Epithelial cell of esophagus (primary cell): ENCODE measurements around the gene GALNT16.

Source experiments
- DNase-seq: peaks from one replicate; pipeline ENCODE4 v3.0.0; 2010; ENCODE audit warnings: low read depth
- H3K4me3 ChIP-seq: 2 replicates; pipeline ENCODE4 v1.5.1; 2011; ENCODE audit warnings: mild to moderate bottlenecking, low read length, control low read depth
- TF ChIP-seq, protein P1 (sequence below): IDR thresholded peaks from 2 replicates; pipeline ENCODE4 v1.5.1; 2011; ENCODE audit warnings: low read depth, mild to moderate bottlenecking, low read length, control low read depth, inconsistent platforms; ENCODE audit not compliant: insufficient read depth; ENCODE audit errors: missing control alignments

The GALNT16 gene

DNA sequence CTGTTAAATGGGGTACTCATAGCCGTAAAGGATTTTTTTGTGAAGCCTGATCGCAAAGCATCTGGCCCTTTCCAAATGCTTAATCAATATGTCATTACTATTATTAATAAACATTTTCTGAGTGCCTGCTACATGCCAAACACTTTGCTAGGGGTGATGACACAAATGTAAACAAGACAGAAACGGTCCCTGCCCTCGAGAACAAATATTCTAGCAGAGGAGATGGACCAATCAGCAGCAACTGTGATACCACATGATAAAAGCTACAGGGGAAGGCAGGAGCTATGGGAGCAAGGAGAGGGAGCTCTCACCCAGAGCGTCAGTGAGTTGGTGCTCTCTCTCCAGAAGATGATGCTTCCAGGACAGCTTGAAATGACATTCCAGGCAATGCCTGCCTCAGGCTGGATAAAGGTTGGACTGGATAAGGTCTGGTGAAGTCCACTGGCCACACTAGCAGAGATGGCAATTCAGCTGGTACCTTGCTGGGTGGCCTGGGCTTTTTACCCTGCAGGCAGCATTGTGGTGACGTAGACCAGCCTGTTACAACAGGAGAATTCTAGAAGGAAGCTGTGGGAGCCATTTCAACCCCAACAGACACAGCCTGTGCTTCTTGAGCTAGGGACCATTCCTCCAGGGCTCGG, 97.1 kb downstream of the GALNT16 start:
- TF ChIP-seq, protein P1, sequence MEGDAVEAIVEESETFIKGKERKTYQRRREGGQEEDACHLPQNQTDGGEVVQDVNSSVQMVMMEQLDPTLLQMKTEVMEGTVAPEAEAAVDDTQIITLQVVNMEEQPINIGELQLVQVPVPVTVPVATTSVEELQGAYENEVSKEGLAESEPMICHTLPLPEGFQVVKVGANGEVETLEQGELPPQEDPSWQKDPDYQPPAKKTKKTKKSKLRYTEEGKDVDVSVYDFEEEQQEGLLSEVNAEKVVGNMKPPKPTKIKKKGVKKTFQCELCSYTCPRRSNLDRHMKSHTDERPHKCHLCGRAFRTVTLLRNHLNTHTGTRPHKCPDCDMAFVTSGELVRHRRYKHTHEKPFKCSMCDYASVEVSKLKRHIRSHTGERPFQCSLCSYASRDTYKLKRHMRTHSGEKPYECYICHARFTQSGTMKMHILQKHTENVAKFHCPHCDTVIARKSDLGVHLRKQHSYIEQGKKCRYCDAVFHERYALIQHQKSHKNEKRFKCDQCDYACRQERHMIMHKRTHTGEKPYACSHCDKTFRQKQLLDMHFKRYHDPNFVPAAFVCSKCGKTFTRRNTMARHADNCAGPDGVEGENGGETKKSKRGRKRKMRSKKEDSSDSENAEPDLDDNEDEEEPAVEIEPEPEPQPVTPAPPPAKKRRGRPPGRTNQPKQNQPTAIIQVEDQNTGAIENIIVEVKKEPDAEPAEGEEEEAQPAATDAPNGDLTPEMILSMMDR: no peak
- peak; percentile 47 for DNase-seq
- no peak overlapping the region for H3K4me3 ChIP-seq

DNA sequence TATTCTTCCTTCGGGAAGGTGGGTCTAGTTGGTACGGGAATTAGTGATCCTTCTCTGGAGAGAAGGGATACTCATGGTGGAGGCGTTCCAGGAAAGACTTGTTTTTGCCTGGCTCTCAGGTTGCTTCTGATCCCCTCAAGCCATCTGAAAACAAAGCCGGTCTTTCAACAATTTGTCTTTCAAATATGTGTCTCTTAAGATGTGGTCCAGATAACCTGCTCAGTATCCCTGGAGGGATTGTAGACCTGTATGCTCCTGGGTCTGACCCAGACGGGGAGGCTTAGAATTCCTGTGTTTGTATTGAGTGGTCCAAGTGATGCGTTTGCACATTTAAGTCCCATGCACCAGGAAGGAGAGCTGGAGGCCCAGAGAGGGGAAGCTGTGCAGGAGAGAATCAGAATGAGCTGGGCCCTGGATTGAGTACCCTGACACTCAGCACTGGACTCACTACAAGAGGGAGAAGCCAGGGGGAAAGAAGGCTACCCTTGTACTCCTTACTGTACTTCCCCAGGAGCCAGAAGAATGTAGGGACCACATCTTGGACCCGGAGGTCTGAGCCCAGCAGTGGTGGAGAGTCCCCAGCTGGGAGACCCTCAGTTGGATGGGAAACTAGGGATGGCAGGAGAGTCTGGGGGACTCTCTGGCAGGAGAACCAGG, 97.7 kb downstream of the GALNT16 start:
- no peak for DNase-seq
- TF ChIP-seq, protein P1: no peak
- no peak overlapping the region for H3K4me3 ChIP-seq

DNA sequence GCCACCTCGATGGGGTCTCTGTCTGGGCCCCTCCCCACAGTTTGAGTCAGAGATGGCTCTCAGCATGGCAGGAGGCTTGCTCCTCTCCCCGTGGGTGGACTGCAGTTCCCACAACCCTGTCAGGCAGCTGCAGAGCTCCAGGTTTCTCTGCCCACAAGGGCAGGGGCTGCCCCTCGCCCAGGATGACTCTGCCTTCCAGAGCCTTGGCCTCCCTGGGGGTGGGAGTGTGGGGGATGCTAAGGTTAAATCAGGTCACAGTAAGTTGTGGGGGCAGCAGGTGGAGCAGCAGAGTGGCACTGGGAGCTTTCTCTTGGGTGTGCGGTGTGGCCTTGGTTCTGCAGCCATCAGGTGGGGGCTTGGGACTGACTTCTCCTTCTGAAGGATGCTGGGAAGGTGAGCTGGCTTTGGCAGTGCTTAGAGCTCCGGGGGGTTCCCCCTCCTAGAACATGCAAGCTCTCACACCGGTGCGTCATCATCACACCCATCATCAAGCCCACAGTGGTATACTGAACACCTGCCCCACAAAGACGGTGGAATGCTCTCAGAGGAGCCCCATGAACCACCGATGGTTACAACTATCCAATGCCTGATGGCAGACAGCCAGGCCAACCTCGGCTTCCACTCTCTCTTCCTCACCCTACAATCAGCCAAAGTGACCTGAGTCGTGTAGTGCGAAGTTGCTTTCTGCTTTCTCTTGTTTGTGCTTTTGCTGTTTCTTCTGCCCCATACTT, 98.4 kb downstream of the GALNT16 start:
- TF ChIP-seq, protein P1: no peak
- DNase-seq: no peak
- no peak overlapping the region for H3K4me3 ChIP-seq

DNA sequence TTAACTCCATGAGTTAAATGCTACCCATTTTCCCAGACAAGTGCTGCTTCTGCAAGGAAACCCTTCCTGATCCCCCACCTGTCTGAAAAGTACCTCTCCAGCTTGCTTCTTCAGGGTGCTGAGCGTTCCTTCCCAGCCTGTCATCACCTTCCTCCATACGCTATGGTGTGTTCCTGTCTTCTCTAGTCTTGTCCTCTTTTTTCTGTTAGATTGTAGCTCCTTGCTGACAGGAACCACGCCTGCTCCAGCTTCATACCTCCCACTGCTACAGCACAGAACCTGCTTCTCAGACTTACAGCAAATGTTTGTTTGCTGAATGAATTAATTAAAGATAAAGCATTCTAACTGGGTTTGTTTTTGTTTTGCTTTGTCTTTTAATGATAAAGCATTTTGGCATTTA, 99.0 kb downstream of the GALNT16 start:
- TF ChIP-seq, protein P1: no peak
- no peak for DNase-seq
- H3K4me3 ChIP-seq: no peak overlapping the region

DNA sequence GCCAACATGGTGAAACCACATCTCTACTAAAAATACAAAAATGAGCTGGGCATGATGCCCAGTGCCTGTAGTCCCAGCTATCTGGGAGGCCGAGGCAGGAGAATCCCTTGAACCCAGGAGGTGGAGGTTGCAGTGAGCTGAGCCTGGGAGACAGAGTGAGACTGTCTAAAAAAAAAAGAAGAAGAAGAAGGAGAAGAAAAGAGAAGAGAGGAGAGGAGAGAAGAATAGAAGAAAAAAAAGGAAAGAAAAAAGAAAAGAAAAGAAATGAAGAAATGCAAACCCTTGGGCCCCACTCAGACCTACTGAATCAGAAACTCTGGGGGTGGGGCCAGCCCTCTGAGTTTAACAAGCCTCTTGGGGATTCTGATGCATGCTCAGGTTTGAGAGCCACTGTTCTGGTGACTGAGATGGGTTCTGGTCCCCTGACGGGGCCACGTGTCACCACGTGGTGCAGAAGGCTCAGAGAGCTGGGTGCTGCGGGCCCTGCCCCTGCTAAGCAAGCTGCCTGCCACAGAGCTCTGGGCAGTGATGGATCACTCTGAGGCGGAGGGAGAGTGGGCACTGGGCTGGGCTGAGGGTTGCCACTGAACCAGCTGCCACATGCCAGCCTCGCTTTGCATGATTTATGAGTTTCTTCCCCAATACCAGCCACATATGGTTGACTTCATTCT, 100.6 kb downstream of the GALNT16 start:
- TF ChIP-seq, protein P1: no peak
- H3K4me3 ChIP-seq: no peak overlapping the region
- DNase-seq: no peak

DNA sequence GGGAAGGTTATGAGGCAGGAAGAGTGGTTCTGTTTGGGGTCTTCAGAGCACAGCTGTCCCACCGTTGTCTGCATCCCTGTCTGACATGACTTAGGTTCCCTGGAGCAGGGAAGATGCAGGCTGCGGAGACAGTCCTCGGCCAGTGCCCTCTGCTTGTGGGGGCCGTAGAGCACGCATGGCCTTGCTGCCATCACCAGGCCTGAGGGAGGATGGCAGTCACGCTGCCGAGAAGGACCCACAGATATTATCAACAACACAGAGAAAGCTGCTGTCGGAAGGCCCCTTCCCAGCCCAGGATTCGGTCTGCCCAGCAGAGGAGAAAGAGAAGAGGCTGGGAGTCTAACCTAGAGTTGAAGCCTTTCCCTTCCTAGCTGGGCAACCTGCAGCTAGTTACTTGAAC, 103.1 kb downstream of the GALNT16 start:
- TF ChIP-seq, protein P1: no peak
- H3K4me3 ChIP-seq: no peak overlapping the region
- no peak for DNase-seq
